Measurements from ENCODE around the gene MICAL3. TPM values are rescaled to one million over a fixed set of nuclear protein-coding genes. Genes with fewer than 3 reads are reported as not detected.
A peak's percentile ranks its signal among the peaks of the same experiment; 100 is the strongest.
"Not testable (repeated sequence)": the region's sequence is repeated elsewhere in the genome, so short reads cannot be mapped to it uniquely, and the experiment has no call there.

Gene MICAL3
- total RNA-seq, 1 donor from 2014 or later = 31.2 TPM

GRCh38 chr22:17772249-17772957 is 252.0 kb downstream of the MICAL3 start:
- Histone ChIP-seq H3K27ac (no peak overlapping the region), H3K27me3 (no peaks in the 10 kb centered on the region), H3K4me1 (peaks cover 26% of the 10 kb centered on the region), H3K4me3 (peak overlapping the region; percentile 69), H3K9me3 (no peaks in the 10 kb centered on the region), H3K36me3 (no peaks in the 10 kb centered on the region)
- intact Hi-C loops (cut with DNase I) = no loop called here
- DNase-seq (no peak), ATAC-seq (no peak)
- TF ChIP-seq CTCF (IDR thresholded peaks at IDR 0.05) = no peak

GRCh38 chr22:17770180-17771077 is 253.9 kb downstream of the MICAL3 start:
- H3K27ac ChIP-seq = no peak overlapping the region
- peaks cover 26% of the 10 kb centered on the region for H3K4me1 ChIP-seq
- no peak for DNase-seq
- intact Hi-C loops (cut with DNase I) = no loop called here
- no peaks in the 10 kb centered on the region for H3K36me3 ChIP-seq
- no peaks in the 10 kb centered on the region for H3K9me3 ChIP-seq
- H3K4me3 ChIP-seq = no peak overlapping the region
- no peak for TF ChIP-seq CTCF (IDR thresholded peaks at IDR 0.05)
- no peaks in the 10 kb centered on the region for H3K27me3 ChIP-seq
- ATAC-seq = no peak

- Histone ChIP-seq H3K27me3 (no peaks in the 10 kb centered on the region), H3K36me3 (no peaks in the 10 kb centered on the region), H3K4me3 (no peak overlapping the region), H3K27ac (no peak overlapping the region), H3K9me3 (no peaks in the 10 kb centered on the region), H3K4me1 (peaks cover 26% of the 10 kb centered on the region)
- intact Hi-C loops (cut with DNase I) = no loop called here
- ATAC-seq = no peak
- DNase-seq = no peak
- TF ChIP-seq CTCF (IDR thresholded peaks at IDR 0.05) = no peak
Measured at GRCh38 chr22:17769716-17770082, 254.7 kb downstream of the MICAL3 start.

GRCh38 chr22:17769013-17769715 is 255.2 kb downstream of the MICAL3 start:
- intact Hi-C loops (cut with DNase I) = no loop called here
- H3K4me1 ChIP-seq = peaks cover 26% of the 10 kb centered on the region
- ATAC-seq (peak; percentile 50), DNase-seq (peak; percentile 71)
- H3K36me3 ChIP-seq = no peaks in the 10 kb centered on the region
- H3K4me3 ChIP-seq = no peak overlapping the region
- H3K27me3 ChIP-seq = no peaks in the 10 kb centered on the region
- no peak overlapping the region for H3K27ac ChIP-seq
- no peaks in the 10 kb centered on the region for H3K9me3 ChIP-seq
- TF ChIP-seq CTCF (IDR thresholded peaks at IDR 0.05) = no peak

GRCh38 chr22:17767233-17768065 is 256.9 kb downstream of the MICAL3 start:
- TF ChIP-seq CTCF (IDR thresholded peaks at IDR 0.05) = no peak

GRCh38 chr22:17764852-17765251 is 259.5 kb downstream of the MICAL3 start:
- H3K36me3 ChIP-seq; H3K27me3 ChIP-seq; intact Hi-C loops (cut with DNase I); H3K27ac ChIP-seq; H3K9me3 ChIP-seq; H3K4me1 ChIP-seq; DNase-seq; ATAC-seq; H3K4me3 ChIP-seq: not testable (repeated sequence)

More at GRCh38 chr22:17767233-17768065, 256.9 kb downstream of the MICAL3 start:
- no peaks in the 10 kb centered on the region for H3K27me3 ChIP-seq
- H3K36me3 ChIP-seq = no peaks in the 10 kb centered on the region
- intact Hi-C loops (cut with DNase I) = no loop called here
- DNase-seq (no peak), ATAC-seq (no peak)
- H3K4me3 ChIP-seq = no peak overlapping the region
- peaks cover 14% of the 10 kb centered on the region for H3K4me1 ChIP-seq
- no peak overlapping the region for H3K27ac ChIP-seq
- H3K9me3 ChIP-seq = no peaks in the 10 kb centered on the region

Data from upper lobe of right lung (tissue), 1 donor.